SK-N-SH (cell line): ENCODE results near the gene FOXO1. TPM values are rescaled to one million over a fixed set of nuclear protein-coding genes. Genes with fewer than 3 reads are reported as not detected.

Experiments
- CTCF ChIA-PET: fragments of 300-600, 350-600 bp; formaldehyde crosslinking; extraction: SDS; loops from one replicate; lab custom pipeline; 2021; lab: Yijun Ruan, JAX
- POLR2A ChIA-PET: fragments of 350-600 bp; sonication (Branson Sonifier 250); formaldehyde crosslinking; extraction: SDS; loops from one replicate; lab custom pipeline; 2020; ENCODE audit warnings: antibody characterized with exemption, inconsistent platforms; lab: Yijun Ruan, JAX
- DNase-seq: peaks from one replicate; pipeline ENCODE4 v3.0.0; 2012
- H2AFZ ChIP-seq: fragments of 200-600 bp; sonication (generic); 2 replicates; pipeline ENCODE4 v1.8.1; 2016; ENCODE audit warnings: antibody characterized with exemption, mild to moderate bottlenecking, low read depth
- H3F3A ChIP-seq: fragments of 200-600 bp; sonication (generic); replicated peaks from 2 replicates; pipeline ENCODE3; 2016; ENCODE audit warnings: antibody characterized with exemption, mild to moderate bottlenecking; ENCODE audit not compliant: insufficient read depth
- H3K27ac ChIP-seq, 2 experiments: fragments of 200-500 bp in 1 of 2; fragments of 200-600 bp in 1 of 2; sonication (Bioruptor generic) in 1 of 2; sonication (generic), shearing (Covaris generic) in 1 of 2; 2 replicates each; pipeline versions ENCODE4 v1.5.1 to v1.6.1; 2014 to 2016; ENCODE audit warnings: low read depth in 2 of 2, inconsistent platforms in 1 of 2, low read length in 1 of 2, mild to moderate bottlenecking in 1 of 2, mixed read lengths in 1 of 2
- H3K27me3 ChIP-seq: fragments of 200-600 bp; sonication (generic), shearing (Covaris generic); 2 replicates; pipeline ENCODE4 v1.6.1; 2016; ENCODE audit warnings: mixed run types; ENCODE audit not compliant: insufficient read depth
- H3K36me3 ChIP-seq, 2 experiments: fragments of 200-500 bp in 1 of 2; fragments of 200-600 bp in 1 of 2; sonication (Bioruptor generic) in 1 of 2; sonication (generic) in 1 of 2; replicated peaks in 1 of 2; 2 replicates each; pipeline versions ENCODE3 to v1.5.1; 2014 to 2016; ENCODE audit warnings: low read length in 1 of 2, mild to moderate bottlenecking in 1 of 2; ENCODE audit not compliant: insufficient read depth in 2 of 2, control insufficient read depth in 1 of 2
- H3K4me1 ChIP-seq, 2 experiments: fragments of 200-500 bp in 1 of 2; fragments of 200-600 bp in 1 of 2; sonication (Bioruptor generic) in 1 of 2; sonication (generic), shearing (Covaris generic) in 1 of 2; 2 replicates each; pipeline versions ENCODE4 v1.5.1 to v1.6.1; 2014 to 2016; ENCODE audit warnings: low read depth in 1 of 2, low read length in 1 of 2, mixed run types in 1 of 2; ENCODE audit not compliant: insufficient read depth in 2 of 2, control insufficient read depth in 1 of 2
- H3K4me2 ChIP-seq: fragments of 200-600 bp; sonication (generic), shearing (Covaris generic); 2 replicates; pipeline ENCODE4 v1.6.1; 2017; ENCODE audit warnings: mixed run types
- H3K4me3 ChIP-seq, 2 experiments: fragments of 200-500 bp in 1 of 2; fragments of 200-600 bp in 1 of 2; sonication (Bioruptor generic) in 1 of 2; sonication (generic), shearing (Covaris generic) in 1 of 2; 2 replicates each; pipeline versions ENCODE4 v1.5.1 to v1.8.1; 2014 to 2016; ENCODE audit warnings: low read depth in 2 of 2, inconsistent platforms in 1 of 2, low read length in 1 of 2, mild to moderate bottlenecking in 1 of 2, mixed read lengths in 1 of 2, moderate library complexity in 1 of 2
- H3K79me2 ChIP-seq: fragments of 200-600 bp; sonication (generic); 2 replicates; pipeline ENCODE4 v1.8.1; 2017; ENCODE audit warnings: mild to moderate bottlenecking; ENCODE audit not compliant: insufficient read depth
- H3K9ac ChIP-seq: fragments of 200-600 bp; sonication (generic); 2 replicates; pipeline ENCODE4 v1.6.1; 2017; ENCODE audit warnings: mixed run types
- H3K9me2 ChIP-seq: fragments of 200-600 bp; sonication (generic); 2 replicates; pipeline ENCODE4 v1.6.1; 2017; ENCODE audit warnings: mixed run types
- H3K9me3 ChIP-seq: fragments of 200-600 bp; sonication (generic); 2 replicates; pipeline ENCODE4 v1.6.1; 2017; ENCODE audit warnings: mixed run types, mild to moderate bottlenecking, moderate library complexity
- H4K20me1 ChIP-seq: fragments of 200-600 bp; sonication (generic); 2 replicates; pipeline ENCODE4 v1.6.1; 2017; ENCODE audit warnings: mild to moderate bottlenecking, mixed run types; ENCODE audit not compliant: insufficient read depth
- ELF1 ChIP-seq: IDR thresholded peaks from 2 replicates; pipeline ENCODE4 v1.4.0; 2012
- EP300 ChIP-seq, 2 experiments: IDR thresholded peaks; 2 replicates each; pipeline versions ENCODE4 v1.4.0 to v1.6.1; 2012; ENCODE audit warnings: borderline replicate concordance in 1 of 2, low read depth in 1 of 2, low read length in 1 of 2
- FOSL2 ChIP-seq: IDR thresholded peaks from 2 replicates; pipeline ENCODE4 v1.4.0; 2012; ENCODE audit warnings: low read depth, mild to moderate bottlenecking, moderate library complexity, borderline replicate concordance
- FOXM1 ChIP-seq: IDR thresholded peaks from 2 replicates; pipeline ENCODE4 v1.4.0; 2012; ENCODE audit warnings: low read depth, mild to moderate bottlenecking
- GATA2 ChIP-seq: sonication (generic); formaldehyde crosslinking; IDR thresholded peaks from 2 replicates; pipeline ENCODE4 v1.5.0; 2020; ENCODE audit warnings: mild to moderate bottlenecking, missing genetic modification reagents
- MXI1 ChIP-seq: IDR thresholded peaks from 2 replicates; pipeline ENCODE4 v1.6.1; 2012; ENCODE audit warnings: mild to moderate bottlenecking, low read depth, low read length, improper control_type of control experiment
- SIN3A ChIP-seq: IDR thresholded peaks from 2 replicates; pipeline ENCODE4 v1.6.1; 2012; ENCODE audit warnings: low read depth, mild to moderate bottlenecking, low read length, moderate library complexity, borderline replicate concordance
- SMC3 ChIP-seq: IDR thresholded peaks from 2 replicates; pipeline ENCODE4 v1.6.1; 2012; ENCODE audit warnings: low read depth, low read length, improper control_type of control experiment
- YY1 ChIP-seq: IDR thresholded peaks from 2 replicates; pipeline ENCODE4 v1.4.0; 2012; ENCODE audit warnings: low read depth, mild to moderate bottlenecking
- WGBS: methylation state at CpG from one replicate; pipeline ENCODE4 v1.1.6; 2017; ENCODE audit warnings: low lambda C conversion rate; 5-methylcytosine and 5-hydroxymethylcytosine counted together
- polyA plus RNA-seq, 3 experiments: library from polyadenylated mRNA; depleted of rRNA; stranded (reverse); fragments of >200 nt; gene quantifications; 2 replicates each; pipeline ENCODE4 v1.2.3, GENCODE V29; 2012
- TF ChIP-seq, protein P1 (sequence below): fragments of 150-350 bp; IDR thresholded peaks from 2 replicates; pipeline ENCODE4 v1.6.1; 2016; ENCODE audit warnings: mild to moderate bottlenecking, low read depth, low read length
- TF ChIP-seq, protein P2 (sequence below): IDR thresholded peaks from 2 replicates; pipeline ENCODE4 v1.6.1; 2012; ENCODE audit warnings: mild to moderate bottlenecking, low read depth, low read length, moderate library complexity
- TF ChIP-seq, protein P3 (sequence below): IDR thresholded peaks from 2 replicates; pipeline ENCODE4; 2012
- TF ChIP-seq, protein P4 (sequence below): IDR thresholded peaks from 2 replicates; pipeline ENCODE4 v1.4.0; 2012; ENCODE audit warnings: low read depth, borderline replicate concordance
- TF ChIP-seq, protein P5 (sequence below): IDR thresholded peaks from 2 replicates; pipeline ENCODE4 v1.4.0; 2012; ENCODE audit warnings: low read depth, borderline replicate concordance

FOXO1 gene
- polyA plus RNA-seq, 1 of the 3 experiments (the other 2 are of a cell fraction), result 1.8 TPM

DNA sequence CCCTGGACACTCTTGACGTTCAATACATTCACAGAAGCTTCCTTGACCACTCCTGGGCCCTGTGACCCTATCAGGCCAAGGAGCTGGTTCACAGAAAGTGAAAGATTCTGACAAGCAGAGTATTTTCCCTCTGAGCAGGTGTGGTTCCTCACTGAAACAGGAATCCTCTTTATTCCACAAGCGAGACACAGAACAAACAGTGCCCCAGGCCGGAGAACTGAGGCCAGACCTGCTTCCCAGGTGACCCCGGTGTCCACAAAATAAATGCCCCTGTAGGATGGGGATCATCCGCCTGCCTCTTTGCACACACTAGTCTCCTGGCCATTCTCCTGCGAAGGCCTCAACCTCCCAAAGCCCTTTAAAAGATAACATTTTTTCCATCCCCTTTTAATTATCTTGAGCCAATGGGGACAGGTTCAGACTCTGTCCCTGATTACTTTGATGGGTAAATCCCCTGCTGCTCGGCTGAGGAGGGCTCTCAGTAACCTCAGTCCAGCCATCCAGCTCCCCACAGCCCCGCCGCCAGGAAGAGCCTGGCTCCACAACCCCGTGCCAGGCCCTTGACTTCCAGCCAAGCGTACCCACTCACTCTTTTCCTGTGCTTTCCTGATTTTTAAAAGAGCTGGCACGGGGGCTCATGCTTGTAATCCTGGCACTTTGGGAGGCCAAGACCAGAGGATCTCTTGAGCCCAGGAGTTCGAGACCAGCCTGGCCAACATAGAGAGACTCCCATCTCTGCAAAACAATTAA is 129.1 kb downstream of the FOXO1 start (continued):
- TF ChIP-seq, protein P1, sequence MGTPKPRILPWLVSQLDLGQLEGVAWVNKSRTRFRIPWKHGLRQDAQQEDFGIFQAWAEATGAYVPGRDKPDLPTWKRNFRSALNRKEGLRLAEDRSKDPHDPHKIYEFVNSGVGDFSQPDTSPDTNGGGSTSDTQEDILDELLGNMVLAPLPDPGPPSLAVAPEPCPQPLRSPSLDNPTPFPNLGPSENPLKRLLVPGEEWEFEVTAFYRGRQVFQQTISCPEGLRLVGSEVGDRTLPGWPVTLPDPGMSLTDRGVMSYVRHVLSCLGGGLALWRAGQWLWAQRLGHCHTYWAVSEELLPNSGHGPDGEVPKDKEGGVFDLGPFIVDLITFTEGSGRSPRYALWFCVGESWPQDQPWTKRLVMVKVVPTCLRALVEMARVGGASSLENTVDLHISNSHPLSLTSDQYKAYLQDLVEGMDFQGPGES, result no peak
- TF ChIP-seq FOSL2 (no peak), ELF1 (no peak)

DNA sequence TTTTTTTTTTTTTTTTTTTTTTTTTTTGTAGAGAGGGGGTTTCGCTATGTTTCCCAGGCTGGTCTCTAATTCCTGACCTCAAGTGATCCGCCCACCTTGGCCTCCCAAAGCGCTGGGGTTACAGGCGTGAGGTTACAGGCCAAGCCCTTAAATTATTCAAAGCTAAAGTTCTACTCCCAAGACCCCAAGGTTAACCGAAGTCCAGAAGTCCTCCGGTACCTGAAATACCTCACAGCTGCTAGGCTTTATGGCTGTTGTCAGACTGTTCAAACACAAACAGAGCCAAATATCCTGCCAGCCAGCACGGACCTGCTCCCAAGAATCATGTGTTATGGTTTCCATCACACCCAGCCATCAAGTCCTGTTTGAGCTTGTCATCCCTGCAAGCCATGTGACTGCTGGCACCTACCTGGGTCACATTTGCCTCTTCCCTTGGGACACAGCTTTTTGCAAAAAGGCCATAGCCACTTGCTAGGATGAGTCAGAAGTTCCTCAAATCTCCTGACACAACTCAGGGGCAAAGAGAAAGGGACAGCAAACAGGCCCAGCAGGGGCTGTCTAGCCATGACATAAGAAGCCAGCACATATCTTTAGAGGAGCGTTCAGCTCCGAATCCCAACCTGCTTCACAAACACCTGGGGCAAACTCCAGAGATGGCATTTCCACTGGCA is 129.9 kb downstream of the FOXO1 start:
- ChIA-PET POLR2A (no interaction called here), CTCF (interaction anchor here (0.6 kb wide), 1 partner anchor 11 kb away, joined by 3 read pairs; no protein-coding TSS in a partner anchor)
- DNase-seq, result no peak
- no peaks in the 10 kb centered on the region for H3K9me2 ChIP-seq
- peaks cover 0 to 5% of the 10 kb centered on the region in 2 experiments; a peak in 2 of 4 replicates for H3K4me1 ChIP-seq
- no peaks in the 10 kb centered on the region for H4K20me1 ChIP-seq
- H3K36me3 ChIP-seq, result no peaks in the 10 kb centered on the region
- no peak overlapping the region for H3K4me2 ChIP-seq
- H3K9me3 ChIP-seq, result no peaks in the 10 kb centered on the region
- H3K4me3 ChIP-seq, result no peak overlapping the region
- no peak overlapping the region for H2AFZ ChIP-seq
- TF ChIP-seq, protein P2, sequence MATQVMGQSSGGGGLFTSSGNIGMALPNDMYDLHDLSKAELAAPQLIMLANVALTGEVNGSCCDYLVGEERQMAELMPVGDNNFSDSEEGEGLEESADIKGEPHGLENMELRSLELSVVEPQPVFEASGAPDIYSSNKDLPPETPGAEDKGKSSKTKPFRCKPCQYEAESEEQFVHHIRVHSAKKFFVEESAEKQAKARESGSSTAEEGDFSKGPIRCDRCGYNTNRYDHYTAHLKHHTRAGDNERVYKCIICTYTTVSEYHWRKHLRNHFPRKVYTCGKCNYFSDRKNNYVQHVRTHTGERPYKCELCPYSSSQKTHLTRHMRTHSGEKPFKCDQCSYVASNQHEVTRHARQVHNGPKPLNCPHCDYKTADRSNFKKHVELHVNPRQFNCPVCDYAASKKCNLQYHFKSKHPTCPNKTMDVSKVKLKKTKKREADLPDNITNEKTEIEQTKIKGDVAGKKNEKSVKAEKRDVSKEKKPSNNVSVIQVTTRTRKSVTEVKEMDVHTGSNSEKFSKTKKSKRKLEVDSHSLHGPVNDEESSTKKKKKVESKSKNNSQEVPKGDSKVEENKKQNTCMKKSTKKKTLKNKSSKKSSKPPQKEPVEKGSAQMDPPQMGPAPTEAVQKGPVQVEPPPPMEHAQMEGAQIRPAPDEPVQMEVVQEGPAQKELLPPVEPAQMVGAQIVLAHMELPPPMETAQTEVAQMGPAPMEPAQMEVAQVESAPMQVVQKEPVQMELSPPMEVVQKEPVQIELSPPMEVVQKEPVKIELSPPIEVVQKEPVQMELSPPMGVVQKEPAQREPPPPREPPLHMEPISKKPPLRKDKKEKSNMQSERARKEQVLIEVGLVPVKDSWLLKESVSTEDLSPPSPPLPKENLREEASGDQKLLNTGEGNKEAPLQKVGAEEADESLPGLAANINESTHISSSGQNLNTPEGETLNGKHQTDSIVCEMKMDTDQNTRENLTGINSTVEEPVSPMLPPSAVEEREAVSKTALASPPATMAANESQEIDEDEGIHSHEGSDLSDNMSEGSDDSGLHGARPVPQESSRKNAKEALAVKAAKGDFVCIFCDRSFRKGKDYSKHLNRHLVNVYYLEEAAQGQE, result no peak
- TF ChIP-seq EP300 (IDR thresholded peaks at IDR 0.05; ENCODE audit: borderline replicate concordance in 1 of 2, low read depth in 1 of 2, low read length in 1 of 2) (no peak), MXI1 (no peak), SMC3 (no peak), GATA2 (CRISPR knock-in tag) (no peak), FOXM1 (no peak), YY1 (no peak), SIN3A (no peak)
- TF ChIP-seq, protein P3, sequence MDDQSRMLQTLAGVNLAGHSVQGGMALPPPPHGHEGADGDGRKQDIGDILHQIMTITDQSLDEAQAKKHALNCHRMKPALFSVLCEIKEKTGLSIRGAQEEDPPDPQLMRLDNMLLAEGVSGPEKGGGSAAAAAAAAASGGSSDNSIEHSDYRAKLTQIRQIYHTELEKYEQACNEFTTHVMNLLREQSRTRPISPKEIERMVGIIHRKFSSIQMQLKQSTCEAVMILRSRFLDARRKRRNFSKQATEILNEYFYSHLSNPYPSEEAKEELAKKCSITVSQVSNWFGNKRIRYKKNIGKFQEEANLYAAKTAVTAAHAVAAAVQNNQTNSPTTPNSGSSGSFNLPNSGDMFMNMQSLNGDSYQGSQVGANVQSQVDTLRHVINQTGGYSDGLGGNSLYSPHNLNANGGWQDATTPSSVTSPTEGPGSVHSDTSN, result no peak
- TF ChIP-seq, protein P4, sequence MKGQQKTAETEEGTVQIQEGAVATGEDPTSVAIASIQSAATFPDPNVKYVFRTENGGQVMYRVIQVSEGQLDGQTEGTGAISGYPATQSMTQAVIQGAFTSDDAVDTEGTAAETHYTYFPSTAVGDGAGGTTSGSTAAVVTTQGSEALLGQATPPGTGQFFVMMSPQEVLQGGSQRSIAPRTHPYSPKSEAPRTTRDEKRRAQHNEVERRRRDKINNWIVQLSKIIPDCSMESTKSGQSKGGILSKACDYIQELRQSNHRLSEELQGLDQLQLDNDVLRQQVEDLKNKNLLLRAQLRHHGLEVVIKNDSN, result no peak
- TF ChIP-seq, protein P1, result no peak
- TF ChIP-seq, protein P5, sequence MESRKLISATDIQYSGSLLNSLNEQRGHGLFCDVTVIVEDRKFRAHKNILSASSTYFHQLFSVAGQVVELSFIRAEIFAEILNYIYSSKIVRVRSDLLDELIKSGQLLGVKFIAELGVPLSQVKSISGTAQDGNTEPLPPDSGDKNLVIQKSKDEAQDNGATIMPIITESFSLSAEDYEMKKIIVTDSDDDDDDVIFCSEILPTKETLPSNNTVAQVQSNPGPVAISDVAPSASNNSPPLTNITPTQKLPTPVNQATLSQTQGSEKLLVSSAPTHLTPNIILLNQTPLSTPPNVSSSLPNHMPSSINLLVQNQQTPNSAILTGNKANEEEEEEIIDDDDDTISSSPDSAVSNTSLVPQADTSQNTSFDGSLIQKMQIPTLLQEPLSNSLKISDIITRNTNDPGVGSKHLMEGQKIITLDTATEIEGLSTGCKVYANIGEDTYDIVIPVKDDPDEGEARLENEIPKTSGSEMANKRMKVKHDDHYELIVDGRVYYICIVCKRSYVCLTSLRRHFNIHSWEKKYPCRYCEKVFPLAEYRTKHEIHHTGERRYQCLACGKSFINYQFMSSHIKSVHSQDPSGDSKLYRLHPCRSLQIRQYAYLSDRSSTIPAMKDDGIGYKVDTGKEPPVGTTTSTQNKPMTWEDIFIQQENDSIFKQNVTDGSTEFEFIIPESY, result no peak
- no peak overlapping the region for H3K27ac ChIP-seq
- WGBS, result 89% methylated on average over 9 of the region's 9 CpGs
- no peaks in the 10 kb centered on the region for H3K27me3 ChIP-seq
- H3K9ac ChIP-seq, result no peak overlapping the region
- no peaks in the 10 kb centered on the region for H3K79me2 ChIP-seq
- H3F3A ChIP-seq, result peaks cover 12% of the 10 kb centered on the region
